GM21786 (cell line): ENCODE data around the gene PCK2.

Source experiments
- ATAC-seq: cut with Tn5 transposase; IDR thresholded peaks from one replicate; pipeline ENCODE4 v1.9.1; 2021; ENCODE audit not compliant: unreplicated experiment

PCK2 gene

GRCh38 chr14:24060984-24061913 lies 32.9 kb upstream of the PCK2 start:
- no peak for ATAC-seq

- ATAC-seq: no peak
Measured at GRCh38 chr14:24062216-24062980, 31.7 kb upstream of the PCK2 start.

- no peak for ATAC-seq
Measured at GRCh38 chr14:24063263-24063836, 30.8 kb upstream of the PCK2 start.

GRCh38 chr14:24064091-24064795 lies 29.9 kb upstream of the PCK2 start:
- ATAC-seq: no peak

GRCh38 chr14:24064856-24065255 lies 29.3 kb upstream of the PCK2 start:
- ATAC-seq: no peak

- no peak for ATAC-seq
Measured at GRCh38 chr14:24065408-24065807, 28.7 kb upstream of the PCK2 start.

- ATAC-seq: no peak
Measured at GRCh38 chr14:24066496-24067132, 27.5 kb upstream of the PCK2 start.

GRCh38 chr14:24067133-24068082 lies 26.7 kb upstream of the PCK2 start:
- no peak for ATAC-seq

- ATAC-seq: no peak
Measured at GRCh38 chr14:24068711-24069410, 25.2 kb upstream of the PCK2 start.

GRCh38 chr14:24069411-24069735 lies 24.7 kb upstream of the PCK2 start:
- no peak for ATAC-seq

GRCh38 chr14:24070285-24071143 lies 23.6 kb upstream of the PCK2 start:
- ATAC-seq: no peak

GRCh38 chr14:24071144-24071697 lies 22.9 kb upstream of the PCK2 start, which contains the start of gene CPNE6:
TSS of gene CPNE6 (plus strand) at chr14:24071562. CDS start at chr14:24072937, 1,375 bp downstream.
- ATAC-seq: no peak

- no peak for ATAC-seq
Measured at GRCh38 chr14:24071836-24072430, 22.2 kb upstream of the PCK2 start.

- ATAC-seq: no peak
Measured at GRCh38 chr14:24072436-24072835, 21.7 kb upstream of the PCK2 start.

- no peak for ATAC-seq
Measured at GRCh38 chr14:24072881-24073877, 20.9 kb upstream of the PCK2 start.
